ENCODE measurements around the gene VWC2L. TPM values are rescaled to one million over a fixed set of nuclear protein-coding genes. Genes with fewer than 3 reads are reported as not detected.

The VWC2L gene
- total RNA-seq, 2 experiments from 2014 or later, result not detected

GRCh38 chr2:214529514-214529913 is 118.7 kb downstream of the VWC2L start:
- POLR2A ChIA-PET, result no interaction called here
- Mint-ChIP-seq H3K27ac (no peak overlapping the region), H3K36me3 (no peaks in the 10 kb centered on the region), H3K9me3 (no peaks in the 10 kb centered on the region), H3K4me1 (no peaks in the 10 kb centered on the region), H3K4me3 (no peak overlapping the region), H3K27me3 (no peaks in the 10 kb centered on the region)
- ATAC-seq (ENCODE audit: low read depth) (no peak), DNase-seq (no peak)

GRCh38 chr2:214533541-214533940 is 122.7 kb downstream of the VWC2L start:
- POLR2A ChIA-PET, result no interaction called here
- no peaks in the 10 kb centered on the region for H3K4me1 Mint-ChIP-seq
- H3K4me3 Mint-ChIP-seq, result no peak overlapping the region
- no peaks in the 10 kb centered on the region for H3K27me3 Mint-ChIP-seq
- no peaks in the 10 kb centered on the region for H3K36me3 Mint-ChIP-seq
- no peak for ATAC-seq (ENCODE audit: low read depth)
- DNase-seq, result no peak
- no peaks in the 10 kb centered on the region for H3K9me3 Mint-ChIP-seq
- no peak overlapping the region for H3K27ac Mint-ChIP-seq

GRCh38 chr2:214536625-214537024 is 125.8 kb downstream of the VWC2L start:
- no peak for ATAC-seq (ENCODE audit: low read depth)
- Mint-ChIP-seq H3K4me3 (no peak overlapping the region), H3K36me3 (no peaks in the 10 kb centered on the region), H3K27me3 (no peaks in the 10 kb centered on the region), H3K9me3 (no peaks in the 10 kb centered on the region), H3K4me1 (no peaks in the 10 kb centered on the region), H3K27ac (no peak overlapping the region)
- DNase-seq, result no peak
- POLR2A ChIA-PET, result no interaction called here

GRCh38 chr2:214537929-214538328 is 127.1 kb downstream of the VWC2L start:
- H3K36me3 Mint-ChIP-seq, result no peaks in the 10 kb centered on the region
- H3K9me3 Mint-ChIP-seq, result no peaks in the 10 kb centered on the region
- no peak overlapping the region for H3K27ac Mint-ChIP-seq
- H3K4me1 Mint-ChIP-seq, result no peaks in the 10 kb centered on the region
- ATAC-seq (ENCODE audit: low read depth), result no peak
- no peak overlapping the region for H3K4me3 Mint-ChIP-seq
- POLR2A ChIA-PET, result no interaction called here
- H3K27me3 Mint-ChIP-seq, result no peaks in the 10 kb centered on the region
- DNase-seq, result no peak

GRCh38 chr2:214542295-214542694 is 131.4 kb downstream of the VWC2L start:
- DNase-seq (no peak), ATAC-seq (ENCODE audit: low read depth) (no peak)
- no peaks in the 10 kb centered on the region for H3K9me3 Mint-ChIP-seq
- POLR2A ChIA-PET, result no interaction called here
- no peaks in the 10 kb centered on the region for H3K27me3 Mint-ChIP-seq
- no peak overlapping the region for H3K27ac Mint-ChIP-seq
- H3K4me3 Mint-ChIP-seq, result no peak overlapping the region
- no peaks in the 10 kb centered on the region for H3K36me3 Mint-ChIP-seq
- no peaks in the 10 kb centered on the region for H3K4me1 Mint-ChIP-seq

- ATAC-seq (ENCODE audit: low read depth) (no peak), DNase-seq (no peak)
- H3K4me3 Mint-ChIP-seq, result no peak overlapping the region
- POLR2A ChIA-PET, result no interaction called here
- H3K9me3 Mint-ChIP-seq, result no peaks in the 10 kb centered on the region
- H3K27me3 Mint-ChIP-seq, result no peaks in the 10 kb centered on the region
- no peak overlapping the region for H3K27ac Mint-ChIP-seq
- H3K36me3 Mint-ChIP-seq, result no peaks in the 10 kb centered on the region
- no peaks in the 10 kb centered on the region for H3K4me1 Mint-ChIP-seq
These were observed 132.0 kb downstream of the VWC2L start for GRCh38 chr2:214542866-214543265.

- Mint-ChIP-seq H3K4me1 (no peaks in the 10 kb centered on the region), H3K9me3 (no peaks in the 10 kb centered on the region), H3K36me3 (no peaks in the 10 kb centered on the region), H3K27ac (no peak overlapping the region), H3K4me3 (no peak overlapping the region), H3K27me3 (no peaks in the 10 kb centered on the region)
- DNase-seq (no peak), ATAC-seq (ENCODE audit: low read depth) (no peak)
- POLR2A ChIA-PET, result no interaction called here
These were observed 132.6 kb downstream of the VWC2L start for GRCh38 chr2:214543386-214543955.

GRCh38 chr2:214545898-214546542 is 135.2 kb downstream of the VWC2L start:
- no peak overlapping the region for H3K4me3 Mint-ChIP-seq
- DNase-seq (no peak), ATAC-seq (ENCODE audit: low read depth) (no peak)
- no peak overlapping the region for H3K27ac Mint-ChIP-seq
- H3K27me3 Mint-ChIP-seq, result no peaks in the 10 kb centered on the region
- POLR2A ChIA-PET, result no interaction called here
- no peaks in the 10 kb centered on the region for H3K9me3 Mint-ChIP-seq
- no peaks in the 10 kb centered on the region for H3K4me1 Mint-ChIP-seq
- no peaks in the 10 kb centered on the region for H3K36me3 Mint-ChIP-seq

GRCh38 chr2:214547931-214548330 is 137.1 kb downstream of the VWC2L start:
- H3K4me3 Mint-ChIP-seq, result no peak overlapping the region

GRCh38 chr2:214549946-214550345 is 139.1 kb downstream of the VWC2L start:
- Mint-ChIP-seq H3K27me3 (no peaks in the 10 kb centered on the region), H3K4me1 (no peaks in the 10 kb centered on the region), H3K9me3 (no peaks in the 10 kb centered on the region), H3K4me3 (no peak overlapping the region), H3K36me3 (no peaks in the 10 kb centered on the region), H3K27ac (no peak overlapping the region)
- ATAC-seq (ENCODE audit: low read depth) (no peak), DNase-seq (no peak)
- POLR2A ChIA-PET, result no interaction called here

More at GRCh38 chr2:214547931-214548330, 137.1 kb downstream of the VWC2L start:
- no peak for DNase-seq
- H3K4me1 Mint-ChIP-seq, result no peaks in the 10 kb centered on the region
- ATAC-seq (ENCODE audit: low read depth), result no peak
- H3K27me3 Mint-ChIP-seq, result no peaks in the 10 kb centered on the region
- POLR2A ChIA-PET, result no interaction called here
- no peak overlapping the region for H3K27ac Mint-ChIP-seq
- no peaks in the 10 kb centered on the region for H3K36me3 Mint-ChIP-seq
- H3K9me3 Mint-ChIP-seq, result no peaks in the 10 kb centered on the region

- H3K27ac Mint-ChIP-seq, result no peak overlapping the region
- POLR2A ChIA-PET, result no interaction called here
- no peaks in the 10 kb centered on the region for H3K36me3 Mint-ChIP-seq
- DNase-seq (no peak), ATAC-seq (ENCODE audit: low read depth) (no peak)
- H3K9me3 Mint-ChIP-seq, result no peaks in the 10 kb centered on the region
- no peaks in the 10 kb centered on the region for H3K27me3 Mint-ChIP-seq
- no peak overlapping the region for H3K4me3 Mint-ChIP-seq
- H3K4me1 Mint-ChIP-seq, result no peaks in the 10 kb centered on the region
These were observed 139.9 kb downstream of the VWC2L start for GRCh38 chr2:214550786-214551185.

- no peaks in the 10 kb centered on the region for H3K4me1 Mint-ChIP-seq
- POLR2A ChIA-PET, result no interaction called here
- H3K36me3 Mint-ChIP-seq, result no peaks in the 10 kb centered on the region
- no peak for ATAC-seq (ENCODE audit: low read depth)
- H3K27me3 Mint-ChIP-seq, result no peaks in the 10 kb centered on the region
- H3K4me3 Mint-ChIP-seq, result no peak overlapping the region
- DNase-seq, result no peak
- no peaks in the 10 kb centered on the region for H3K9me3 Mint-ChIP-seq
- H3K27ac Mint-ChIP-seq, result no peak overlapping the region
These were observed 147.0 kb downstream of the VWC2L start for GRCh38 chr2:214557884-214558283.

GRCh38 chr2:214558341-214558740 is 147.5 kb downstream of the VWC2L start:
- Mint-ChIP-seq H3K36me3 (no peaks in the 10 kb centered on the region), H3K4me3 (no peak overlapping the region), H3K27ac (no peak overlapping the region), H3K4me1 (no peaks in the 10 kb centered on the region), H3K9me3 (no peaks in the 10 kb centered on the region), H3K27me3 (no peaks in the 10 kb centered on the region)
- DNase-seq (no peak), ATAC-seq (ENCODE audit: low read depth) (no peak)
- POLR2A ChIA-PET, result no interaction called here

- H3K36me3 Mint-ChIP-seq, result no peaks in the 10 kb centered on the region
- POLR2A ChIA-PET, result no interaction called here
- H3K9me3 Mint-ChIP-seq, result no peaks in the 10 kb centered on the region
- DNase-seq (no peak), ATAC-seq (ENCODE audit: low read depth) (no peak)
- no peak overlapping the region for H3K27ac Mint-ChIP-seq
- no peaks in the 10 kb centered on the region for H3K4me1 Mint-ChIP-seq
- H3K27me3 Mint-ChIP-seq, result no peaks in the 10 kb centered on the region
- H3K4me3 Mint-ChIP-seq, result no peak overlapping the region
These were observed 149.3 kb downstream of the VWC2L start for GRCh38 chr2:214560176-214560575.
